Pons (tissue), 1 donor: ENCODE measurements around the gene PXDN.

ENCODE experiments used
- DNase-seq: peaks from one replicate; pipeline ENCODE4 v3.0.0-alpha.2; 2016; ENCODE audit warnings: low spot score

The PXDN gene

DNA sequence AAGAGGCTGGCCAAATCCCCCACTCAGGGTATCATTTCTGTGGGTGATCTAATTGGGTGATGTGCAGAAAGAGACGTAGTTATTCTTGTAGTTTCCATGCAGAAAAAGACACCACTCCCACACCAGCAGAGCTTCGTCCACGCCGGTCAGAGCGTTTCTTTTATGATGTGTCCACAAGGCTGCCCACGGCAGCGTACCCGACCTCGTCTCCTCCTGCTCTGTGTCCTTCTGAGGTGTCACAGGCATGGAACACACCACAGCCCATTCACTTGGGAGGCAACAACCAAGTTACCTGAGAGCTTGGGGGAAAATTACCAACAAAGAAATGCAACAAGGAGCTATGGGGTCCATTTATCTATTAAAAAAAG is 131.3 kb downstream of the PXDN start:
- no peak for DNase-seq

DNA sequence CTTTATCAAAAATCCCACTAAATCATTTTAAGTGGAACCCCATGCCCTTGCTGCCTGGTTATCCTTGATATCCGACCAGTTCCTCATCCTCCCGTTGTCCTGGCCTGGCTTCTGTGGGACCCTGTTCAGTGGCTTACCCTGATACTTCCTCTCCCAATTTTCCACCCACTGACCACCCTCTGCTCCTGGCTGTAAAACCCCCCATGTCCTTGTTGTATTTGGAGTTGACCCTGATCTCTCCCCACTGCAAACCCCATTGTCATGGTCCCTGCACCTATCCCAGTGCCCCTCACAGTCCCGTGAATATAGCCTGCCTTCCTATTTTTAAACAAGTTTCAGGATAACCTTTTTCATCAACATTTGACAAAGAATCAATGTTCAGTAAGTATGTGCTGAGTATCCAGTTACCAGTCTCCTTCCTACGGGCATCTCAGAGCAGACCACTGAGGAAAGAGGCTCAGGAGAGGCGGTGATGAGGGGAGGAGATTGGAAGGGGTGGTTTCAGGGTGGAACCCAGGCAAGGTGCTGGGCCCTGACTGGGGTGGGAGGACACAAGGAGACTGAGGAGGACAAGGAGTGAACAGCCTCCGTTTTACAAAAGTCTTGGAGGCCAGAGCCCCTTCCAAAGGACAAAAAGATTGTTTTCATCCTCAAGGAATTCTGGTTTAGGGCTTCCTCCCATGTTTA is 131.8 kb downstream of the PXDN start:
- DNase-seq, result no peak

DNA sequence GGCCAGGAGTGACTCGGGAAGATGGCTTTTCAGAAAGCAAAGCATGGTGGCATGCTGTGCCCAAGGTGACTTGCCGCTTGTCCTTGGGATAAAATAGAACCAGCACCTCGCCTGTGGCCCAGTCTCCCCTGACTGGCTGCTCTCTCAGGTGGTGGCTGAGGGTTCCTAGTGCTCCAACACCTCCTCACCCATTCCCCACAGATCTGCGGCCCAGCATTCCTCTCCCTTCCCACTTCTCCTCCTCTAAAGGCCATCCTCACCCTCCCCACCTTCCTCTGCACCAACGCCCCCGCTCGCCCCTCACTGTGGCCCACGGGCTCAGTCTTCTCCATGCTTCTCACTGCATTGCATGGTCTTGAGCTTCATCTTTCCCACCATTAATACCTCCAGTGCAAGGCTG is 132.4 kb downstream of the PXDN start:
- no peak for DNase-seq

DNA sequence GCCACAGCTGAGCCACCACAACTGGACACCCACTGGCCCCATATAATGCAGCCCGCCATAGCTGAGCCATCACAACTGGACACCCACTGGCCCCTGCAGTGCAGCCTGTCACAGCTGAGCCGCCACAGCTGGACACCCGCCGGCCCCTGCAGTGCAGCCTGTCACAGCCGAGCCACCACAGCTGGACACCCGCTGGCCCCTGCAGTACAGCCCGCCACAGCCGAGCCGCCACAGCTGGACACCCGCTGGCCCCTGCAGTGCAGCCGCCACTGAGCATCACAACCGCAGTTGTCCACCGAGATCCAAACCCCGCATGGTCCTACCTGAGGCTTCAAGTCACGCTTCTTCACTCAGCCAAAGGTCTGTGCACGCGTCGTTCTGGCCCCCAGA is 134.2 kb downstream of the PXDN start:
- DNase-seq, result no peak

- DNase-seq, result no peak
Measured at GRCh38 chr2:1609485-1610095, 134.7 kb downstream of the PXDN start.

DNA sequence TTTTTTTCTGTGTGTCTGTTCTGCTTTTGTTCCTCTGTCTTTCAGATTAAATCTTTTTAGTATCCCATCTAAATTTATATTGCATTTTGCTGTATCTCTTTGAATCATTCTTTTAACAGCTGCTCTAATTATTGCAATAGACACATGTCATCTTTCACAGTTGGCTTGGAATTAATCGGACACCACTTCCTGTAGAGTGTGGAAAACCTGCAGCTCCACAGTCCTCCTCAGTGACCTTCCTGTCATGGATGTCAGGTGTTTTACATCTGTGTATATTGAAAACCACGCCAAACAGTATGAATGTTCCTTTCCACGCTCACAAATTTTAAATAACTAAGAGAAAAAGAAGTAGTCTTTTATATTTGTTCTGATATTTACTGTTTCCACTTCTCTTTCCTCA is 135.3 kb downstream of the PXDN start:
- DNase-seq, result no peak

- DNase-seq, result no peak
Measured at GRCh38 chr2:1607971-1608688, 136.2 kb downstream of the PXDN start.

DNA sequence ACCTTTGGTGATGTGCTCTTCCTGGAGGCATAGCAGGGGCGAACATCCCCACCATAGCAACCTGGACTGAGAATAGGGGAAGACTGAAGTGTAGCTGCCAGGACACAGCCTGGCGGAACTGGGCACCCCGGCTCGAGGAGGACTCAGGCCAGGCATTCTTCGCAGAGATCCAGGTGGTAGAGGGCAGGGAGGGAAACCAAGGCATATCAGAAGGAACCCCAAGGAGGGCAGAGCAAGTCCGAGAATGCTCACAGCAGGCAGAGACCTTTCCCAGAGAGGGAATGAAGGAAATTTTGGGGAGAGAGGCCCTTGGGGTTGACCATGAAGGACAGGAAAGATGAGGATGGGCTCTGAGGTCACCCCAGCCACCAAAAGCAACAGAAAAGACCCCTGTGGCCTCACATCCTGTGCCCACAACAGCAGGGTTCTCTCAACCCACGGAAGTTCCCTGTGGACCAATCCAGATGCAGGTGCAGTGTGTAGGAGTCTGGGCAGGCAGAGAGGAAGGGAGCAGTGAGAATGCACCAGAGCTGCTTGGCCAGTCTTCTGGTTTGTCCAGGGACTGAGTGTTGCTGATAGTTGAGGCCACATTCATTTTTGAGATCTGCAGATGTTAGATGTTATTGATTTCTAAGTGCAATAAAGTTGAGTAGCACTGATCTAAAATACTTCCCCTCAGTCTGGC is 136.9 kb downstream of the PXDN start:
- no peak for DNase-seq

DNA sequence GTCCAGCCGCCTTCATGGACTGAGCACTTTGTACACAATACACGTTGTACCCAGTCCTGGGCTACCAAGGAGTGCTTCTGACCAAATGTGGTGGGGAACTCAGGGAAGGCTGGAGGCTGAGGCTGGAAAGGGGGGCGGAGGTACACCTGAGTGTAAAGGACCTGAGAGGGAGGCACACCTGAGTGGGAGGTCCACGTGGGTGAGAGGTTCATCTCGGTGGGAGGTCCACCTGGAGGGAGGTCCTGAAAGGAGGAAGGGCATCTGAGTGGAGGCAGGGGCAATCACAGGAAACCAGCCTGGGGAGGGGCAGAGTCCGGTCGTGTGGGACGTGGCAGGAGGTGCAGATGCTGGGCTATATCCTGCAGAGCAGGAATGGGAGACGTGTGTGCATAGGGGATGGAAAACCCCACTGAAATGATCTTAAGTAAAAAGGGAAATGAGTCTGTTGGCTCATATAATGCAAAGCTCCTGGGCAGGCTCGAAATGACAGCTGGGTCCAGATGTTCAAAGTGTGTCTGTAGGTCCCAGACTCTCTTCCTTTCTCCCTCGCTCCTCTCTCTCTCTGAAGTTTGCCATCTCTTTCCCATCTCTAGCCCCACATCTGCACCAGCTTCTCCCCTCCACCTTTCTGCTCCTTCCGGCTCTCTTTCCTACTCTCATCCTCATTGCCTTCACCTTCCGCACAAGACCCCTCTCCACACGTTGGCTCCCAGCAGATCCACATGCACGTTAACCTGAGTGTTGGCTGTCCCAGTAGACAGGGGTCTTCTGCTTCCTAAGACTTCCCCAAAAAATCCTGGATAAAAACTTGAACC is 137.7 kb downstream of the PXDN start:
- DNase-seq, result no peak

- no peak for DNase-seq
Measured at GRCh38 chr2:1606046-1606400, 138.3 kb downstream of the PXDN start.

- no peak for DNase-seq
Measured at GRCh38 chr2:1605102-1606045, 138.9 kb downstream of the PXDN start.

- no peak for DNase-seq
Measured at GRCh38 chr2:1603521-1603920, 140.8 kb downstream of the PXDN start.

DNA sequence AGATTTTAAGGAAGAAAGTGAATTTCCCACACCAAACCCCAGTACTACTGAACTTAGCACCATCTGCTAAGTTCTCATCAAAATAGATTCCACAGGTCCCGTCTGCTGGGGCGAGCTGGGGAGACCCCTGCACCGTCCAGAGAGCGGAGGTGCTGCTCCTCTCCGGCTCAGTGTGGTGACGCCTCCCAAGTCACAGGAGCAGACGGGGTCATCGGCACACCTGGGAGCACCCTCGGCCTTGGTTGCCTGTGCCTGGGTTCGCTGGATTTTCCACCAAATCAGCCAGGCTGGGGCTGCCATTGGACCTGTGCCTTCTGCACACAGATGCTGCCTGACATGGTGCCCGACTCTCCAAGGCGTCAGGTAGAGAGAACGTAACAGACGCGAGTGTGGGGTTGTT is 141.3 kb downstream of the PXDN start:
- no peak for DNase-seq

DNA sequence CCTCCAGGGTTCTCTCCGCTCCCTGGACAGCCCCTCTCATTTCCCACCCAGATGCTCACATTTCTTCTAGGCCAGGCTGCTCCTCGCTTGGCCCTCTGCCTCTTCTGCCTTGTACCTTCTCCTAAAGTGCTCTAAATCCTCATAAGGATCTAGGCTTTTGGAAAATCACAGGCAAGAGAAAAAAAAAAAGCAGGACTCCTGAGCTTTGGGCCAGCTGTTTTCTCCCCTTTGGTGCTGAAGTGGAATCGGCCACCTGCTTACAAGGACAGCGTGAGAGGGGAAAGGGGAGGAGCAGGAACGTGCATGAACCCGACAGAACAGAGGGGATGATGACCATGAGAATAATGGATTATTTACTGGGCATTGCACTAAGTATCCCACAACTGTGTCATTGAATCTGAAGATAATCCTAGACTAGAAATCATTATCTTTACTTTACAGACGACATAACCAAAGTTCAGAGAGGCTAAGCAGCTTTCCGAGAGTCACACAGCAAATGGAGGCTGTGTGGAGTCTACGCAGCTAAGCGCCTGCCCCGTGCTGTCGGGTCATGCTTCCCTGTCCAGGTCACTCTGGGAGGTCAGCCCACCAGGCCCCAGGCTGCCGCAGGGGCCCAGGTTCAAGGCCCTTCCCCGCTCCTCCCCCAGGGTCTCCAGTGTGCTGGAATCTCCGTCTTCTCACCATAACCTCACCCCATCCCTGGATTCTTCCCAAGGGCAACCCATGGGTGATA is 141.9 kb downstream of the PXDN start:
- no peak for DNase-seq

DNA sequence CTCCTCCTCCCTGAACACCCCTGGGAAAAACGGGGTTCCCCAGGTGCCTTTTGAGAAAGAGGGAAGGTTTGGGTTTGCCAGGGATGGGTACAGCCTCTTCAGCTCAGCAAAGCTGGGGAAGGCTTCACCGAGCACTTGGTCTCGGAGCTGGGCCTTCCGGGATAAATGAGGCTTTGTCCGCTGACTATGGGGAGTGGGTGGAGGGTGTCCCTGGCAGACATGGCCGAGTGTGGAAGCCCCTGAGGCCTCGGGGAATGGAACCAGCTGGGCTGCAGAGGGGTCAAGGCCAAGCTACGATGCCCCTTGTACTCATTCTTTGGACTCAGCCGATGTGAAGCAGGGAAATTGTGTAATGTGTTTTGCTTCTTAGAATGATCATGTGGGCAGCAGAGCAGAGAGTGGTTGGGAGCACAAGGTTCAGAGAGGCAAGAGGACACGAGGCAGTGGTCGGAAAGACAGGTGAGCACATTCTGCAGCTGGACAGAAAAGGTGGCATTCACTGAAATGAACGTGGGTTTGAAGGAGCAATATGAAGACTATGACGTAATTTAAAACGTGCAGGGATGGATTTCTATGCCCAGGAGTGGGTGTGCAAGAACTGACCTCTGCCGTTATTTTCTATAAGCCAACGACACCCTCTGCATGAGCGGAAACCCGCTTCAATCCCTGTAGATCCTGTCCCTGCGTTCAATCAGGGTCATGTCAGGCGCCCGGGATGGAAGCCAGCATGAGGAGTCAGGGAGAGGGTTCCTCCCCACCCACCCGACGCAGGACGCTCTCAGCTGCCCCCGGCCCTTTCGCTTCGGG is 142.6 kb downstream of the PXDN start:
- no peak for DNase-seq

DNA sequence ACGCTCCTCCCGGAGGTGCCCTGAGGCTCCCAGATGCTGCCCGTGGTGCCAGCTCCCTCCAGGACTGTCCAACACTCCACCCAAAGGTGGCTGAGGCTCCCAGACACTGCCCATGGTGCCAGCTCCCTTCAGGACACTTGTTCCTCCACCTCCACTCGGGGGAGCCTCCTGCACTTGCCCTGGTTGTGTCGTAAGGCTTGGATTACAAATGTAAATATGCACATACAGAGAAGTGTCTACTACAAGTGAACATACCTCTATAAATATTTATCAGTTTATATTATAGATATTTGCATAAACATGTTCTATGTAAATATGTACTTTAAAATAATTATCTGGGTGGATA is 143.3 kb downstream of the PXDN start:
- no peak for DNase-seq

DNA sequence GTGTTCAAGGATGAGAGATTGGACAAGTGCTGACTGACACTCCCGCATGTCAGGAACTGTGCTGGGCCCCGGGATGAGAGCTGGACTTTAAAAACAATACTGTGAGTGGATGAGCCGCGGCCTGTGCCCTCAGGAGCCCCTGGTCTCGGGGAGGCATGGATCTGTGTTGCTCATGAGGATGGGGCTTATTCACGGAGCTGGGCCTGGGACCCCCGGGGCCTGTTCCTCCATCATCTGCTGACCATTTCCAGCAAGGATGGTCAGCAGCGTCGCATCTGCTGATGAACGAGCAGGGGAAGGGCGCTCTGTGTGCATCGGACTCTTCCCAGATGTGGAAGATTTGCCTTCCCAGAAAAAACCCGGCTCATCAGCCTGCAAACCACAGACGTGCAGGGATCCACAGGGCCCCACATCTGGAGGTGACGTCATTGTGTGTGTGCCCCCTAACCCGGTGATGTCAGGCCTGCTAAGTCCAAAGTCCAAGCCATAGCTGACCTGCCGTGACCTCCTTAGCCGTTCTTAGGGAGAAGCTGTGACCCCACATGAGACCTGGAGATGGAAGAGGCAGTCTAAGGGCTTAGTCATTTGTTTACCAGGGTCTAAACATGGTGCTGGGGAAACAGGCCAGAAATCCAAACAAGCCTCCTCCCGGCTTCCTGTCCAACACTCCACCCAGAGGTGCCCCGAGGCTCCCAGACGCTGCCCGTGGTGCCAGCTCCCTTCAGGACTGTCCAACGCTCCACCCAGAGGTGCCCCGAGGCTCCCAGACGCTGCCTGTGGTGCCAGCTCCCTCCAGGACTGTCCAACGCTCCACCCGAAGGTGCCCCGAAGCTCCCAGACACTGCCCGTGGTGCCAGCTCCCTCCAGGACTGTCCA is 143.9 kb downstream of the PXDN start:
- DNase-seq, result no peak

GRCh38 chr2:1599301-1600085 is 144.8 kb downstream of the PXDN start:
- DNase-seq, result no peak
